Measurements from ENCODE around the gene USP25.

Gene USP25

GRCh38 chr21:15695241-15695640 is 34.5 kb upstream of the USP25 start:
- Histone ChIP-seq H3K14ac (ENCODE audit: low read length) (no peak overlapping the region), H3K9ac (ENCODE audit: low read depth, low read length, poor library complexity) (no peak overlapping the region), H3K4me1 (ENCODE audit: control insufficient read depth in 2 of 2, insufficient read depth in 1 of 2, low read depth in 1 of 2, low read length in 2 of 2) (no peaks in the 10 kb centered on the region), H2BK12ac (ENCODE audit: low read length) (no peak overlapping the region), H2AK5ac (ENCODE audit: low read depth, low read length) (no peak overlapping the region), H3K23ac (ENCODE audit: low read depth, low read length, poor library complexity) (no peak overlapping the region), H3K27me3 (ENCODE audit: control insufficient read depth in 3 of 3, insufficient read depth in 3 of 3, low read depth in 1 of 3, low read length in 3 of 3) (no peaks in the 10 kb centered on the region), H2AFZ (ENCODE audit: low read length) (no peak overlapping the region), H2BK120ac (ENCODE audit: low read depth, low read length) (no peak overlapping the region), H3K9me3 (replicated peaks in 1 of 2; ENCODE audit: control insufficient read depth in 2 of 2, insufficient read depth in 1 of 2, low read depth in 1 of 2, low read length in 2 of 2) (peaks cover 1 to 7% of the 10 kb centered on the region in 2 donors), H3K36me3 (replicated peaks in 1 of 2; ENCODE audit: control insufficient read depth in 2 of 2, insufficient read depth in 2 of 2, low read length in 2 of 2) (no peaks in the 10 kb centered on the region), H2BK15ac (ENCODE audit: low read length) (no peak overlapping the region), H4K8ac (ENCODE audit: low read depth, low read length) (no peak overlapping the region), H3K79me1 (ENCODE audit: low read depth, low read length) (no peaks in the 10 kb centered on the region), H2BK5ac (ENCODE audit: low read length) (no peak overlapping the region), H3K4ac (ENCODE audit: low read length) (no peak overlapping the region), H3K4me2 (ENCODE audit: insufficient read depth, low read length, poor library complexity, severe bottlenecking) (no peak overlapping the region), H4K91ac (ENCODE audit: low read depth, low read length, poor library complexity) (no peak overlapping the region), H3K4me3 (ENCODE audit: low read length in 2 of 2) (no peak overlapping the region), H3K27ac (replicated peaks; ENCODE audit: low read length) (no peak overlapping the region), H3K18ac (ENCODE audit: low read length) (no peak overlapping the region)
- no CpG with 5 or more reads among the region's 1 CpG for WGBS, 2 donors (ENCODE audit: extremely low coverage in 2 of 2, insufficient read length in 2 of 2, insufficient replicate concordance in 1 of 2)
- no peak for DNase-seq (ENCODE audit: low spot score)

DNA sequence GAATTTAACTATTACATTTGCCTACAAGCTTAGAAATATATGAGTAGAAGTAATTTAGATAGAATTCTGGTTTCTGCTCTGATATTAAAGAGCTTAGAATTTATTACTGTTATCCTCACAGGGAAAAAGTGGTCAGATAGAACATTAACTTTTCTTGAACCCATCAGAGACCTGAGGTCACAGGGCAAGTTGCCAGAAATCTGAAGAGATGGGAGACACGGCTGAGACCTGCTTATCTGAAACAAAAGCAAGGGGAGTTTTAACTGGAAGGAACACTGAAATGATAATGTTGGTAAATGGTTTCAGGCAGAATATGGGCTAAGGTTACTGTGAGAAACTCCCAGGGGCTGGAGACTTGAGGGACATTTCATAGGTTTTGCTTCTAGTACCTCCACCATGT is 28.0 kb upstream of the USP25 start:
- Histone ChIP-seq H3K9me3 (replicated peaks in 1 of 2; ENCODE audit: control insufficient read depth in 2 of 2, insufficient read depth in 1 of 2, low read depth in 1 of 2, low read length in 2 of 2) (peaks cover 0 to 1% of the 10 kb centered on the region in 2 donors), H3K4me3 (ENCODE audit: low read length in 2 of 2) (no peak overlapping the region), H3K18ac (ENCODE audit: low read length) (no peak overlapping the region), H2BK12ac (ENCODE audit: low read length) (no peak overlapping the region), H3K4me1 (ENCODE audit: control insufficient read depth in 2 of 2, insufficient read depth in 1 of 2, low read depth in 1 of 2, low read length in 2 of 2) (no peaks in the 10 kb centered on the region), H4K8ac (ENCODE audit: low read depth, low read length) (no peak overlapping the region), H3K9ac (ENCODE audit: low read depth, low read length, poor library complexity) (no peak overlapping the region), H2BK5ac (ENCODE audit: low read length) (no peak overlapping the region), H3K4me2 (ENCODE audit: insufficient read depth, low read length, poor library complexity, severe bottlenecking) (no peak overlapping the region), H2BK120ac (ENCODE audit: low read depth, low read length) (no peak overlapping the region), H3K27me3 (ENCODE audit: control insufficient read depth in 3 of 3, insufficient read depth in 3 of 3, low read depth in 1 of 3, low read length in 3 of 3) (no peaks in the 10 kb centered on the region), H3K79me1 (ENCODE audit: low read depth, low read length) (no peaks in the 10 kb centered on the region), H3K36me3 (replicated peaks in 1 of 2; ENCODE audit: control insufficient read depth in 2 of 2, insufficient read depth in 2 of 2, low read length in 2 of 2) (no peaks in the 10 kb centered on the region), H3K4ac (ENCODE audit: low read length) (no peak overlapping the region), H3K14ac (ENCODE audit: low read length) (no peak overlapping the region), H2AFZ (ENCODE audit: low read length) (no peak overlapping the region), H3K27ac (replicated peaks; ENCODE audit: low read length) (no peak overlapping the region), H3K23ac (ENCODE audit: low read depth, low read length, poor library complexity) (no peak overlapping the region), H2BK15ac (ENCODE audit: low read length) (no peak overlapping the region), H2AK5ac (ENCODE audit: low read depth, low read length) (no peak overlapping the region), H4K91ac (ENCODE audit: low read depth, low read length, poor library complexity) (no peak overlapping the region)
- no peak for DNase-seq (ENCODE audit: low spot score)
- no CpG with 5 or more reads among the region's 1 CpG for WGBS, 2 donors (ENCODE audit: extremely low coverage in 2 of 2, insufficient read length in 2 of 2, insufficient replicate concordance in 1 of 2)

DNA sequence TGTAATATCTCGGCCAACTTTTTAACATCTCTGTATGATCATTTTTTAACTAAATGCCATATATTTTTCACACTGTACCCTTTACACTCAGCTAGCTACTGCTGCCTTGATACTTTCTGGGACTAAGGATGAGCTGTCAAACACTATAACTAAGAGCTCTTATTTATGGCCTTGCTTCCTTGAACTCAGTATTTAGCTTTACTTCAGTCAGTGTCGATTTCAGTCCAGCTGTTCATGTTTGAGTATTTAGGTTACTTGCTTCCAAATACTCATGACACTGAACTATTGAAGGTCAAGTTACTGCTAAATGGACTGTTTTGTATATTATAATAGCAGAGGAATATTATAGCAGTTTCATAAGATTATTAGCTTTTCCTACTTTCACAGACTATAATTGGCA is 25.9 kb upstream of the USP25 start:
- Histone ChIP-seq H2AK5ac (ENCODE audit: low read depth, low read length) (no peak overlapping the region), H3K14ac (ENCODE audit: low read length) (no peak overlapping the region), H3K23ac (ENCODE audit: low read depth, low read length, poor library complexity) (no peak overlapping the region), H3K9me3 (replicated peaks in 1 of 2; ENCODE audit: control insufficient read depth in 2 of 2, insufficient read depth in 1 of 2, low read depth in 1 of 2, low read length in 2 of 2) (peaks cover 0 to 1% of the 10 kb centered on the region in 2 donors), H2BK15ac (ENCODE audit: low read length) (no peak overlapping the region), H3K4me3 (ENCODE audit: low read length in 2 of 2) (no peak overlapping the region), H3K4ac (ENCODE audit: low read length) (no peak overlapping the region), H2AFZ (ENCODE audit: low read length) (no peak overlapping the region), H2BK5ac (ENCODE audit: low read length) (no peak overlapping the region), H3K36me3 (replicated peaks in 1 of 2; ENCODE audit: control insufficient read depth in 2 of 2, insufficient read depth in 2 of 2, low read length in 2 of 2) (no peaks in the 10 kb centered on the region), H3K18ac (ENCODE audit: low read length) (no peak overlapping the region), H4K8ac (ENCODE audit: low read depth, low read length) (no peak overlapping the region), H3K4me2 (ENCODE audit: insufficient read depth, low read length, poor library complexity, severe bottlenecking) (no peak overlapping the region), H2BK12ac (ENCODE audit: low read length) (no peak overlapping the region), H4K91ac (ENCODE audit: low read depth, low read length, poor library complexity) (no peak overlapping the region), H2BK120ac (ENCODE audit: low read depth, low read length) (no peak overlapping the region), H3K4me1 (ENCODE audit: control insufficient read depth in 2 of 2, insufficient read depth in 1 of 2, low read depth in 1 of 2, low read length in 2 of 2) (no peaks in the 10 kb centered on the region), H3K79me1 (ENCODE audit: low read depth, low read length) (no peaks in the 10 kb centered on the region), H3K27ac (replicated peaks; ENCODE audit: low read length) (no peak overlapping the region), H3K9ac (ENCODE audit: low read depth, low read length, poor library complexity) (no peak overlapping the region), H3K27me3 (ENCODE audit: control insufficient read depth in 3 of 3, insufficient read depth in 3 of 3, low read depth in 1 of 3, low read length in 3 of 3) (no peaks in the 10 kb centered on the region)
- DNase-seq (ENCODE audit: low spot score), result no peak
- WGBS, 2 donors (ENCODE audit: extremely low coverage in 2 of 2, insufficient read length in 2 of 2, insufficient replicate concordance in 1 of 2), result no CpG with 5 or more reads among the region's 2 CpGs

DNA sequence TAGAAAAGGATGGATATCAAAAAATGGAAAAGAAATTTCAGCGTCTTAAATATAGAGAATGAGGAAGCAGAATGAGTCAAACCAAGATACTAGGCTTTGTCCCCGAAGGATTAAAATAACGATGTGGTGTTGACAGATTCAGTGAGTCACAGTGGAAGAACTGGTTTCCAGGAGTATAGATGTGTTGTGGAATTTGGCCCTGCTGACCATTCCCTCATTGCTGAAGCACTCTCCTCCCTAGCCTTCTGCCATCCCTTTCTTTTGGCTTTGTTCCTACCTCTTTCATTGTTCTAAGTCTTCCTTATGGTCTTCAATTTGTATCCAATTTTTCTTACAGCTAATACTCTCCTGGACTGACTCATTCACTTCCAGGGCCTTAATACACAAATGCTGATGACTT is 23.1 kb upstream of the USP25 start:
- WGBS, 2 donors (ENCODE audit: extremely low coverage in 2 of 2, insufficient read length in 2 of 2, insufficient replicate concordance in 1 of 2), result no CpG with 5 or more reads among the region's 3 CpGs
- H4K91ac ChIP-seq (ENCODE audit: low read depth, low read length, poor library complexity), result no peak overlapping the region

More for the DNA sequence above, 23.1 kb upstream of the USP25 start:
- no peaks in the 10 kb centered on the region for H3K27me3 ChIP-seq (ENCODE audit: control insufficient read depth in 3 of 3, insufficient read depth in 3 of 3, low read depth in 1 of 3, low read length in 3 of 3)
- no peaks in the 10 kb centered on the region for H3K4me1 ChIP-seq (ENCODE audit: control insufficient read depth in 2 of 2, insufficient read depth in 1 of 2, low read depth in 1 of 2, low read length in 2 of 2)
- DNase-seq (ENCODE audit: low spot score), result no peak
- H3K23ac ChIP-seq (ENCODE audit: low read depth, low read length, poor library complexity), result no peak overlapping the region
- no peak overlapping the region for H2BK120ac ChIP-seq (ENCODE audit: low read depth, low read length)
- H3K4me2 ChIP-seq (ENCODE audit: insufficient read depth, low read length, poor library complexity, severe bottlenecking), result no peak overlapping the region
- no peak overlapping the region for H3K4ac ChIP-seq (ENCODE audit: low read length)
- no peak overlapping the region for H3K4me3 ChIP-seq (ENCODE audit: low read length in 2 of 2)
- peaks cover 0 to 1% of the 10 kb centered on the region in 2 donors for H3K9me3 ChIP-seq (replicated peaks in 1 of 2; ENCODE audit: control insufficient read depth in 2 of 2, insufficient read depth in 1 of 2, low read depth in 1 of 2, low read length in 2 of 2)
- no peak overlapping the region for H2BK12ac ChIP-seq (ENCODE audit: low read length)
- no peak overlapping the region for H4K8ac ChIP-seq (ENCODE audit: low read depth, low read length)
- no peak overlapping the region for H3K18ac ChIP-seq (ENCODE audit: low read length)
- no peak overlapping the region for H3K14ac ChIP-seq (ENCODE audit: low read length)
- no peaks in the 10 kb centered on the region for H3K36me3 ChIP-seq (replicated peaks in 1 of 2; ENCODE audit: control insufficient read depth in 2 of 2, insufficient read depth in 2 of 2, low read length in 2 of 2)
- H2AK5ac ChIP-seq (ENCODE audit: low read depth, low read length), result no peak overlapping the region
- H3K9ac ChIP-seq (ENCODE audit: low read depth, low read length, poor library complexity), result no peak overlapping the region
- H2BK15ac ChIP-seq (ENCODE audit: low read length), result no peak overlapping the region
- H3K27ac ChIP-seq (replicated peaks; ENCODE audit: low read length), result no peak overlapping the region
- no peak overlapping the region for H2BK5ac ChIP-seq (ENCODE audit: low read length)
- no peaks in the 10 kb centered on the region for H3K79me1 ChIP-seq (ENCODE audit: low read depth, low read length)
- no peak overlapping the region for H2AFZ ChIP-seq (ENCODE audit: low read length)
